C4-2B (cell line): Measurements from ENCODE around the gene GPR143.
A peak's percentile ranks its signal among the peaks of the same experiment; 100 is the strongest.
"Not testable (repeated sequence)": the region's sequence is repeated elsewhere in the genome, so short reads cannot be mapped to it uniquely, and the experiment has no call there.

ENCODE experiments used
- H3K27ac ChIP-seq: fragments of 450-650 bp; 2 replicates; pipeline ENCODE4 v1.5.1; 2017
- CTCF ChIP-seq: fragments of 450-650 bp; conservative IDR thresholded peaks from 2 replicates; pipeline ENCODE4 v1.5.1; 2017; ENCODE audit warnings: mild to moderate bottlenecking
- ZFX ChIP-seq: fragments of 450-650 bp; IDR thresholded peaks from 2 replicates; pipeline ENCODE4 v1.6.1; 2017

Gene GPR143

GRCh38 chrX:9785254-9785943 is 19.8 kb upstream of the GPR143 start:
- TF ChIP-seq ZFX (peak; percentile 25), CTCF (0 out of 2 replicates have a peak, but pooled peaks have one; percentile 12)
- peak overlapping the region; percentile 91 for H3K27ac ChIP-seq

GRCh38 chrX:9784332-9784731 is 18.7 kb upstream of the GPR143 start:
- no peak overlapping the region for H3K27ac ChIP-seq
- TF ChIP-seq CTCF (no peak), ZFX (no peak)

- H3K27ac ChIP-seq: no peak overlapping the region
- no peak for TF ChIP-seq CTCF
- no peak for TF ChIP-seq ZFX
These were observed 16.3 kb upstream of the GPR143 start for GRCh38 chrX:9781941-9782340.

- no peak for TF ChIP-seq ZFX
- no peak for TF ChIP-seq CTCF
- H3K27ac ChIP-seq: no peak overlapping the region
These were observed 10.3 kb upstream of the GPR143 start for GRCh38 chrX:9775930-9776329.

- no peak overlapping the region for H3K27ac ChIP-seq
- TF ChIP-seq CTCF (no peak), ZFX (no peak)
These were observed 7.3 kb upstream of the GPR143 start for GRCh38 chrX:9772943-9773342.

GRCh38 chrX:9770319-9770718 is 4.7 kb upstream of the GPR143 start:
- H3K27ac ChIP-seq: no peak overlapping the region

GRCh38 chrX:9768321-9768839 is 2.7 kb upstream of the GPR143 start:
- H3K27ac ChIP-seq: not testable (repeated sequence)

More at GRCh38 chrX:9770319-9770718, 4.7 kb upstream of the GPR143 start:
- no peak for TF ChIP-seq ZFX
- TF ChIP-seq CTCF: no peak

GRCh38 chrX:9767375-9767774 is 1.7 kb upstream of the GPR143 start:
- TF ChIP-seq ZFX (no peak), CTCF (no peak)
- no peak overlapping the region for H3K27ac ChIP-seq
